Astrocyte (in vitro differentiated cells and primary cell): Measurements from ENCODE around the gene FAT4. TPM values are rescaled to one million over a fixed set of nuclear protein-coding genes. Genes with fewer than 3 reads are reported as not detected.

Experiments
- DNase-seq: peaks from one replicate; pipeline ENCODE4 v3.0.0-alpha.2; 2010; ENCODE audit warnings: low read depth
- FAIRE-seq: peaks from 2 replicates; lab custom pipeline; 2011; peaks lifted over from hg19 to GRCh38; lab: Jason Lieb, UNC
- H2AFZ ChIP-seq: 2 replicates; pipeline ENCODE4 v1.6.0; 2012; ENCODE audit warnings: low read depth, low read length, inconsistent platforms
- H3K27ac ChIP-seq: 2 replicates; pipeline ENCODE4 v1.5.1; 2011; ENCODE audit warnings: low read depth, low read length, inconsistent platforms
- H3K27me3 ChIP-seq: 2 replicates; pipeline ENCODE4 v1.6.0; 2011; ENCODE audit warnings: low read length, inconsistent platforms; ENCODE audit not compliant: insufficient read depth
- H3K36me3 ChIP-seq: 2 replicates; pipeline ENCODE4 v1.5.1; 2011; ENCODE audit warnings: low read length, inconsistent platforms; ENCODE audit not compliant: insufficient read depth
- H3K4me1 ChIP-seq: 2 replicates; pipeline ENCODE4 v1.5.1; 2011; ENCODE audit warnings: low read length, inconsistent platforms; ENCODE audit not compliant: insufficient read depth
- H3K4me2 ChIP-seq: 2 replicates; pipeline ENCODE4 v1.6.0; 2012; ENCODE audit warnings: low read length, inconsistent platforms
- H3K4me3 ChIP-seq: 2 replicates; pipeline ENCODE4 v1.5.1; 2011; ENCODE audit warnings: low read depth, mild to moderate bottlenecking, low read length, inconsistent platforms; ENCODE audit not compliant: insufficient read depth
- H3K79me2 ChIP-seq: 2 replicates; pipeline ENCODE4 v1.6.0; 2012; ENCODE audit warnings: mild to moderate bottlenecking, low read length, inconsistent platforms; ENCODE audit not compliant: insufficient read depth
- H3K9ac ChIP-seq: 2 replicates; pipeline ENCODE4 v1.6.0; 2012; ENCODE audit warnings: mild to moderate bottlenecking, low read length, inconsistent platforms
- H3K9me3 ChIP-seq: 2 replicates; pipeline ENCODE4 v1.5.1; 2012; ENCODE audit warnings: low read depth, mild to moderate bottlenecking, low read length, inconsistent platforms; ENCODE audit not compliant: insufficient read depth
- H4K20me1 ChIP-seq: 2 replicates; pipeline ENCODE4 v1.6.0; 2012; ENCODE audit warnings: low read length, inconsistent platforms; ENCODE audit not compliant: insufficient read depth
- H3K27ac Mint-ChIP-seq: one replicate; pipeline ENCODE4 v1.8.0; 2021; ENCODE audit warnings: mild to moderate bottlenecking, mixed read lengths; ENCODE audit not compliant: unreplicated experiment
- H3K27me3 Mint-ChIP-seq: one replicate; pipeline ENCODE4 v1.8.0; 2021; ENCODE audit warnings: low read depth, mixed read lengths; ENCODE audit not compliant: unreplicated experiment
- H3K36me3 Mint-ChIP-seq: one replicate; pipeline ENCODE4 v1.8.0; 2021; ENCODE audit warnings: low read depth, mixed read lengths; ENCODE audit not compliant: unreplicated experiment
- H3K4me1 Mint-ChIP-seq: one replicate; pipeline ENCODE4 v1.8.0; 2021; ENCODE audit warnings: low read depth, mixed read lengths; ENCODE audit not compliant: unreplicated experiment
- H3K4me3 Mint-ChIP-seq: one replicate; pipeline ENCODE4 v1.8.0; 2021; ENCODE audit warnings: mild to moderate bottlenecking, moderate library complexity, mixed read lengths; ENCODE audit not compliant: unreplicated experiment
- H3K9me3 Mint-ChIP-seq: one replicate; pipeline ENCODE4 v1.8.0; 2021; ENCODE audit warnings: mild to moderate bottlenecking, mixed read lengths; ENCODE audit not compliant: unreplicated experiment
- EZH2 ChIP-seq: IDR thresholded peaks from 2 replicates; pipeline ENCODE4 v1.6.1; 2012; ENCODE audit warnings: mild to moderate bottlenecking, low read length, inconsistent platforms; ENCODE audit not compliant: insufficient read depth
- total RNA-seq: library from RNA; stranded (reverse); gene quantifications from 2 replicates; pipeline ENCODE4 v1.2.1, GENCODE V29; 2021
- TF ChIP-seq, protein P1 (sequence below): IDR thresholded peaks from 2 replicates; pipeline ENCODE4 v1.5.1; 2011; ENCODE audit warnings: low read depth, mild to moderate bottlenecking, inconsistent platforms, low read length, moderate library complexity; ENCODE audit not compliant: insufficient read depth

FAT4 gene
- total RNA-seq, 1 donor from 2014 or later: 7.4 TPM

DNA sequence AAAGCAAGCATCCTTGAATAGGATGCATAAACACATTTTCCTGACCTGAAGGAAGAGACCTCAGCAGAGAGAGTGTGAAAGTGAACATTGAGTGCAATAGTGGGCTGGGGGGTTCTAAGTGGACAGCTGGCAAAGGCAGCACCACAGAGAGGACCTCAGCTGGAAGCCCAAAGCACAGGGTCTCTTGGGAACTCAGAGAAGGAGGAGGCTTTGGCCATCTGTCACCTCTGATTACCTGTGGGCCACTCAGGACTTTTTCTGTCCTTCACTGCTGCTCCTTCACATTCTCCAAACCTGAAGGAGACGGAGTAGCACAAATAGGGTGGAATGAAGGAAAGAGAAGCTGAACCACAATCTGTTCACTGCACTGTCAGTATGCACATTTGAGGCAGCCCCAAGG lies 37.9 kb upstream of the FAT4 start:
- FAIRE-seq (no peak), DNase-seq (no peak)
- no peaks in the 10 kb centered on the region for H3K4me1 Mint-ChIP-seq
- Histone ChIP-seq H3K27ac (no peak overlapping the region), H3K9me3 (no peaks in the 10 kb centered on the region), H3K9ac (no peak overlapping the region), H3K4me2 (no peak overlapping the region), H2AFZ (no peak overlapping the region), H3K4me1 (no peaks in the 10 kb centered on the region), H4K20me1 (no peaks in the 10 kb centered on the region), H3K4me3 (no peak overlapping the region), H3K79me2 (no peaks in the 10 kb centered on the region), H3K36me3 (no peaks in the 10 kb centered on the region), H3K27me3 (no peaks in the 10 kb centered on the region)
- H3K27ac Mint-ChIP-seq: no peak overlapping the region
- H3K9me3 Mint-ChIP-seq: no peaks in the 10 kb centered on the region
- H3K4me3 Mint-ChIP-seq: no peak overlapping the region
- no peaks in the 10 kb centered on the region for H3K27me3 Mint-ChIP-seq
- TF ChIP-seq, protein P1, sequence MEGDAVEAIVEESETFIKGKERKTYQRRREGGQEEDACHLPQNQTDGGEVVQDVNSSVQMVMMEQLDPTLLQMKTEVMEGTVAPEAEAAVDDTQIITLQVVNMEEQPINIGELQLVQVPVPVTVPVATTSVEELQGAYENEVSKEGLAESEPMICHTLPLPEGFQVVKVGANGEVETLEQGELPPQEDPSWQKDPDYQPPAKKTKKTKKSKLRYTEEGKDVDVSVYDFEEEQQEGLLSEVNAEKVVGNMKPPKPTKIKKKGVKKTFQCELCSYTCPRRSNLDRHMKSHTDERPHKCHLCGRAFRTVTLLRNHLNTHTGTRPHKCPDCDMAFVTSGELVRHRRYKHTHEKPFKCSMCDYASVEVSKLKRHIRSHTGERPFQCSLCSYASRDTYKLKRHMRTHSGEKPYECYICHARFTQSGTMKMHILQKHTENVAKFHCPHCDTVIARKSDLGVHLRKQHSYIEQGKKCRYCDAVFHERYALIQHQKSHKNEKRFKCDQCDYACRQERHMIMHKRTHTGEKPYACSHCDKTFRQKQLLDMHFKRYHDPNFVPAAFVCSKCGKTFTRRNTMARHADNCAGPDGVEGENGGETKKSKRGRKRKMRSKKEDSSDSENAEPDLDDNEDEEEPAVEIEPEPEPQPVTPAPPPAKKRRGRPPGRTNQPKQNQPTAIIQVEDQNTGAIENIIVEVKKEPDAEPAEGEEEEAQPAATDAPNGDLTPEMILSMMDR: no peak
- no peak for TF ChIP-seq EZH2
- no peaks in the 10 kb centered on the region for H3K36me3 Mint-ChIP-seq

DNA sequence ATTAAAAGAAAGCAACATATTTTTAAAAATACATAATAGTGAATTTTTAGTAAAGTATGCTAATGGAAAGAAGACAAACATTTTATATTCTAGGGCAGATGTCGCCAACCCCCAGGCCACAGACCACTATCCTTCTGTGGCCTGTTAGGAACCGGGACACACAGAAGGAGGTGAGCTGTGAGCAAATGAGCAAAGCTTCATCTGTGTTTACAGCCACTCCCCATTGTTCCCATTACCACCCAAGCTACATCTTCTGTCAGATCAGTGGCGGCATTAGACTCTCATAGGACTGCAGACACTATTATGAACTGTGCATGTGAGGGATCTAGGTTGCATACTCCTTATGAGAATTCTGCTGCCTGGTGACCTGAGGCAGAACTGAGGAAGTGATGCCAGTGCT lies 37.0 kb upstream of the FAT4 start:
- TF ChIP-seq EZH2: no peak
- TF ChIP-seq, protein P1: no peak

DNA sequence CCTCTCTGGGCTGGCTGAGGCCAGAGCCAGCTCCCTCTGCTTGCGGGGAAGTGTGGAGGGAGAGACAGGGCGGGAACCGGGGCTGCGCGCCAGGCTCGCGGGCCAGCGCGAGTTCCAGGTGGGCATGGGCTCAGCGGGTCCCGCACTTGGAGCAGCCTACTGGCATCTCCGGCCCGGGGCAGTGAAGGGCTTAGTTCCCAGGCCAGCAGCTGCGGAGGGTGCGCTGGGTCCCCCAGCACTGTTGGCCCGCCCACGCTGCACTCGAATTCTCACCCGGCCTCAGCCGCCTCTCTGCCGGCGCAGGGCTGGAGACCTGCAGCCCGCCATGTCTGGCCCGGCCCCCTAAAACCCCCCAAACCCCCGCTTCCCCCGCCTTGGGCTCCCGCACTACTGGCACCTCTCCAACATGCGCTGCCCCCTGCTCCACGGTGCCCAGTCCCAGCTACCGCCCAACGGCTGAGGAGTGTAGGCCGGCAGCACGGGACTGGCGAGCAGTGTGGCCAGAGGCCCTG lies 33.8 kb upstream of the FAT4 start:
- TF ChIP-seq, protein P1: no peak
- TF ChIP-seq EZH2: no peak
- Histone ChIP-seq H2AFZ (no peak overlapping the region), H3K9me3 (no peaks in the 10 kb centered on the region), H3K9ac (no peak overlapping the region), H3K27me3 (no peaks in the 10 kb centered on the region), H4K20me1 (no peaks in the 10 kb centered on the region), H3K4me2 (no peak overlapping the region), H3K36me3 (no peaks in the 10 kb centered on the region), H3K27ac (no peak overlapping the region), H3K4me3 (no peak overlapping the region), H3K4me1 (no peaks in the 10 kb centered on the region), H3K79me2 (no peaks in the 10 kb centered on the region)
- DNase-seq: no peak
- Mint-ChIP-seq H3K27ac (no peak overlapping the region), H3K36me3 (no peaks in the 10 kb centered on the region), H3K9me3 (no peaks in the 10 kb centered on the region), H3K27me3 (no peaks in the 10 kb centered on the region), H3K4me1 (no peaks in the 10 kb centered on the region), H3K4me3 (no peak overlapping the region)
- FAIRE-seq: no peak

More for the DNA sequence above, 37.0 kb upstream of the FAT4 start:
- Histone ChIP-seq H3K4me2 (no peak overlapping the region), H3K4me1 (no peaks in the 10 kb centered on the region), H3K36me3 (no peaks in the 10 kb centered on the region), H3K79me2 (no peaks in the 10 kb centered on the region), H3K9ac (no peak overlapping the region), H3K27ac (no peak overlapping the region), H2AFZ (no peak overlapping the region), H3K9me3 (no peaks in the 10 kb centered on the region), H3K27me3 (no peaks in the 10 kb centered on the region), H4K20me1 (no peaks in the 10 kb centered on the region), H3K4me3 (no peak overlapping the region)
- Mint-ChIP-seq H3K27ac (no peak overlapping the region), H3K4me3 (no peak overlapping the region), H3K4me1 (no peaks in the 10 kb centered on the region), H3K27me3 (no peaks in the 10 kb centered on the region), H3K36me3 (no peaks in the 10 kb centered on the region), H3K9me3 (no peaks in the 10 kb centered on the region)
- no peak for FAIRE-seq
- DNase-seq: no peak
